Progenitor cell of endocrine pancreas (in vitro differentiated cells): ENCODE measurements around the gene RNF214. TPM values are rescaled to one million over a fixed set of nuclear protein-coding genes. Genes with fewer than 3 reads are reported as not detected.
"Not testable (repeated sequence)": the region's sequence is repeated elsewhere in the genome, so short reads cannot be mapped to it uniquely, and the experiment has no call there.

ENCODE experiments used
- DNase-seq: peaks from one replicate; pipeline ENCODE4 v3.0.0; 2021; ENCODE audit warnings: low spot score; ENCODE audit not compliant: unreplicated experiment
- H3K27ac Mint-ChIP-seq: 2 replicates; pipeline ENCODE4 v1.8.0; 2021; ENCODE audit warnings: mild to moderate bottlenecking, moderate library complexity, mixed read lengths
- H3K27me3 Mint-ChIP-seq: 2 replicates; pipeline ENCODE4 v1.8.0; 2021; ENCODE audit warnings: mixed read lengths
- H3K36me3 Mint-ChIP-seq: 2 replicates; pipeline ENCODE4 v1.8.0; 2022; ENCODE audit warnings: mixed read lengths; ENCODE audit not compliant: insufficient read depth
- H3K4me1 Mint-ChIP-seq: 2 replicates; pipeline ENCODE4 v1.8.0; 2021; ENCODE audit warnings: low read depth, mixed read lengths
- H3K4me3 Mint-ChIP-seq: 2 replicates; pipeline ENCODE4 v1.8.0; 2021; ENCODE audit warnings: low read depth, mild to moderate bottlenecking, moderate library complexity, mixed read lengths
- H3K9me3 Mint-ChIP-seq: 2 replicates; pipeline ENCODE4 v1.8.0; 2021; ENCODE audit warnings: low read depth, mixed read lengths
- CTCF ChIP-seq: fragments of 200-600 bp; sonication (generic); IDR thresholded peaks from one replicate; pipeline ENCODE4 v1.5.0; 2021; ENCODE audit warnings: antibody characterized with exemption, mild to moderate bottlenecking; ENCODE audit not compliant: unreplicated experiment
- total RNA-seq: library from RNA; stranded (reverse); gene quantifications from 2 replicates; pipeline ENCODE4 v1.2.1, GENCODE V29; 2021

RNF214 gene
- total RNA-seq, 1 donor from 2014 or later = 55.8 TPM

GRCh38 chr11:117258576-117258975 lies 26.1 kb downstream of the RNF214 start:
- DNase-seq = no peak
- H3K4me3 Mint-ChIP-seq = no peak overlapping the region
- H3K36me3 Mint-ChIP-seq = peaks cover 26% of the 10 kb centered on the region
- TF ChIP-seq CTCF = no peak
- H3K27me3 Mint-ChIP-seq = no peaks in the 10 kb centered on the region
- no peaks in the 10 kb centered on the region for H3K9me3 Mint-ChIP-seq
- H3K27ac Mint-ChIP-seq = no peak overlapping the region
- H3K4me1 Mint-ChIP-seq = no peaks in the 10 kb centered on the region

GRCh38 chr11:117259417-117259816 lies 26.9 kb downstream of the RNF214 start:
- Mint-ChIP-seq H3K9me3 (no peaks in the 10 kb centered on the region), H3K27me3 (no peaks in the 10 kb centered on the region), H3K36me3 (peaks cover 24% of the 10 kb centered on the region), H3K4me1 (no peaks in the 10 kb centered on the region), H3K4me3 (no peak overlapping the region), H3K27ac (no peak overlapping the region)
- DNase-seq = no peak
- no peak for TF ChIP-seq CTCF

GRCh38 chr11:117264624-117265323 lies 32.3 kb downstream of the RNF214 start:
- H3K4me1 Mint-ChIP-seq, H3K4me3 Mint-ChIP-seq, H3K27ac Mint-ChIP-seq, H3K27me3 Mint-ChIP-seq, H3K9me3 Mint-ChIP-seq, DNase-seq: not testable (repeated sequence)
- peaks cover 28% of the 10 kb centered on the region for H3K36me3 Mint-ChIP-seq

- H3K27ac Mint-ChIP-seq = no peak overlapping the region
- no peak for TF ChIP-seq CTCF
- H3K36me3 Mint-ChIP-seq = peaks cover 25% of the 10 kb centered on the region
- no peak for DNase-seq
- H3K9me3 Mint-ChIP-seq = no peaks in the 10 kb centered on the region
- no peaks in the 10 kb centered on the region for H3K27me3 Mint-ChIP-seq
- peaks cover 1% of the 10 kb centered on the region for H3K4me1 Mint-ChIP-seq
- H3K4me3 Mint-ChIP-seq = no peak overlapping the region
Measured at GRCh38 chr11:117265745-117266144, 33.3 kb downstream of the RNF214 start.

GRCh38 chr11:117269856-117270255 lies 37.4 kb downstream of the RNF214 start:
- Mint-ChIP-seq H3K27me3 (no peaks in the 10 kb centered on the region), H3K36me3 (peaks cover 33% of the 10 kb centered on the region), H3K27ac (no peak overlapping the region), H3K4me1 (peaks cover 4% of the 10 kb centered on the region), H3K4me3 (no peak overlapping the region), H3K9me3 (peaks cover 8% of the 10 kb centered on the region)
- no peak for TF ChIP-seq CTCF
- no peak for DNase-seq

- H3K36me3 Mint-ChIP-seq = peaks cover 34% of the 10 kb centered on the region
- no peaks in the 10 kb centered on the region for H3K27me3 Mint-ChIP-seq
- no peak for DNase-seq
- no peak for TF ChIP-seq CTCF
- H3K4me3 Mint-ChIP-seq = no peak overlapping the region
- peaks cover 4% of the 10 kb centered on the region for H3K4me1 Mint-ChIP-seq
- H3K27ac Mint-ChIP-seq = peak overlapping the region; percentile 75
- peaks cover 8% of the 10 kb centered on the region for H3K9me3 Mint-ChIP-seq
Measured at GRCh38 chr11:117271208-117271607, 38.7 kb downstream of the RNF214 start.

- H3K36me3 Mint-ChIP-seq = peaks cover 30% of the 10 kb centered on the region
- not testable (repeated sequence) for DNase-seq, H3K4me3 Mint-ChIP-seq, H3K27ac Mint-ChIP-seq, H3K4me1 Mint-ChIP-seq, H3K9me3 Mint-ChIP-seq, H3K27me3 Mint-ChIP-seq
Measured at GRCh38 chr11:117272175-117272574, 39.7 kb downstream of the RNF214 start.
